ENCODE results near the gene TTC16.

The TTC16 gene

GRCh38 chr9:127680226-127680625 lies 35.7 kb upstream of the TTC16 start:
- Histone ChIP-seq H3K27me3 (replicated peaks in 2 of 5; ENCODE audit: control insufficient read depth in 4 of 5, insufficient read depth in 5 of 5, low read length in 4 of 5) (peaks cover 0 to 3% (median 0%) of the 10 kb centered on the region in 5 experiments), H3K36me3 (ENCODE audit: control insufficient read depth in 4 of 4, insufficient read depth in 4 of 4, low read length in 3 of 4) (peaks cover 0 to 13% (median 4%) of the 10 kb centered on the region in 4 experiments), H3K4me1 (ENCODE audit: control extremely low read depth in 1 of 4, control insufficient read depth in 4 of 4, insufficient read depth in 4 of 4, low read length in 3 of 4) (no peaks in the 10 kb centered on the region), H3K27ac (ENCODE audit: insufficient read depth in 1 of 2, low read depth in 1 of 2, low read length in 2 of 2, poor library complexity in 1 of 2, severe bottlenecking in 2 of 2) (no peak overlapping the region), H3K4me3 (ENCODE audit: control insufficient read depth in 1 of 7, extremely low read depth in 1 of 7, insufficient read depth in 4 of 7, low read depth in 2 of 7, low read length in 6 of 7) (no peak overlapping the region), H3K9me3 (ENCODE audit: control extremely low read depth in 1 of 5, control insufficient read depth in 4 of 5, insufficient read depth in 2 of 5, low read depth in 1 of 5, low read length in 4 of 5) (no peaks in the 10 kb centered on the region)
- over 99% methylated on average over 10 of the region's 11 CpGs for WGBS (ENCODE audit: insufficient coverage)
- POLR2A ChIA-PET = interaction anchor here (0.6 kb wide), 1 partner anchor 11 kb away, joined by 3 read pairs; no protein-coding TSS in a partner anchor
- no peak for DNase-seq
- CTCF ChIA-PET = interaction anchor here (1.1 to 2.1 kb wide), 3 partner anchors 9 to 151 kb away, joined by 3 to 8 read pairs (median 3); no protein-coding TSS in a partner anchor

GRCh38 chr9:127680846-127681245 lies 35.0 kb upstream of the TTC16 start:
- H3K4me3 ChIP-seq (ENCODE audit: control insufficient read depth in 1 of 7, extremely low read depth in 1 of 7, insufficient read depth in 4 of 7, low read depth in 2 of 7, low read length in 6 of 7) = no peak overlapping the region
- DNase-seq = no peak
- H3K9me3 ChIP-seq (ENCODE audit: control extremely low read depth in 1 of 5, control insufficient read depth in 4 of 5, insufficient read depth in 2 of 5, low read depth in 1 of 5, low read length in 4 of 5) = no peaks in the 10 kb centered on the region
- ChIA-PET CTCF (interaction anchor here (1.3 to 2.1 kb wide), 2 partner anchors 16 to 152 kb away, joined by 3 to 8 read pairs; no protein-coding TSS in a partner anchor), POLR2A (no interaction called here)
- peaks cover 0 to 3% (median 0%) of the 10 kb centered on the region in 5 experiments for H3K27me3 ChIP-seq (replicated peaks in 2 of 5; ENCODE audit: control insufficient read depth in 4 of 5, insufficient read depth in 5 of 5, low read length in 4 of 5)
- H3K27ac ChIP-seq (ENCODE audit: insufficient read depth in 1 of 2, low read depth in 1 of 2, low read length in 2 of 2, poor library complexity in 1 of 2, severe bottlenecking in 2 of 2) = no peak overlapping the region
- H3K4me1 ChIP-seq (ENCODE audit: control extremely low read depth in 1 of 4, control insufficient read depth in 4 of 4, insufficient read depth in 4 of 4, low read length in 3 of 4) = no peaks in the 10 kb centered on the region
- WGBS (ENCODE audit: insufficient coverage) = 93% methylated on average over 7 of the region's 9 CpGs
- H3K36me3 ChIP-seq (ENCODE audit: control insufficient read depth in 4 of 4, insufficient read depth in 4 of 4, low read length in 3 of 4) = peaks cover 0 to 13% (median 4%) of the 10 kb centered on the region in 4 experiments

GRCh38 chr9:127682351-127683136 lies 33.3 kb upstream of the TTC16 start:
- Histone ChIP-seq H3K9me3 (ENCODE audit: control extremely low read depth in 1 of 5, control insufficient read depth in 4 of 5, insufficient read depth in 2 of 5, low read depth in 1 of 5, low read length in 4 of 5) (no peaks in the 10 kb centered on the region), H3K27me3 (replicated peaks in 2 of 5; ENCODE audit: control insufficient read depth in 4 of 5, insufficient read depth in 5 of 5, low read length in 4 of 5) (no peaks in the 10 kb centered on the region), H3K4me1 (ENCODE audit: control extremely low read depth in 1 of 4, control insufficient read depth in 4 of 4, insufficient read depth in 4 of 4, low read length in 3 of 4) (no peaks in the 10 kb centered on the region), H3K4me3 (ENCODE audit: control insufficient read depth in 1 of 7, extremely low read depth in 1 of 7, insufficient read depth in 4 of 7, low read depth in 2 of 7, low read length in 6 of 7) (no peak overlapping the region), H3K36me3 (ENCODE audit: control insufficient read depth in 4 of 4, insufficient read depth in 4 of 4, low read length in 3 of 4) (peaks cover 0 to 16% (median 4%) of the 10 kb centered on the region in 4 experiments), H3K27ac (ENCODE audit: insufficient read depth in 1 of 2, low read depth in 1 of 2, low read length in 2 of 2, poor library complexity in 1 of 2, severe bottlenecking in 2 of 2) (no peak overlapping the region)
- 94% methylated on average over 16 of the region's 23 CpGs for WGBS (ENCODE audit: insufficient coverage)
- POLR2A ChIA-PET = no interaction called here
- CTCF ChIA-PET = no interaction called here
- DNase-seq = no peak

- WGBS (ENCODE audit: insufficient coverage) = 98% methylated on average over 5 of the region's 5 CpGs
These were observed 32.2 kb upstream of the TTC16 start for GRCh38 chr9:127683723-127684122.

GRCh38 chr9:127684576-127684975 lies 31.3 kb upstream of the TTC16 start:
- WGBS (ENCODE audit: insufficient coverage) = 100% methylated on average over 4 of the region's 4 CpGs
- ChIA-PET CTCF (interaction anchor here (1.2 kb wide), 1 partner anchor 58 kb away, joined by 3 read pairs; no protein-coding TSS in a partner anchor), POLR2A (no interaction called here)

More at GRCh38 chr9:127683723-127684122, 32.2 kb upstream of the TTC16 start:
- Histone ChIP-seq H3K4me1 (ENCODE audit: control extremely low read depth in 1 of 4, control insufficient read depth in 4 of 4, insufficient read depth in 4 of 4, low read length in 3 of 4) (no peaks in the 10 kb centered on the region), H3K27ac (ENCODE audit: insufficient read depth in 1 of 2, low read depth in 1 of 2, low read length in 2 of 2, poor library complexity in 1 of 2, severe bottlenecking in 2 of 2) (no peak overlapping the region), H3K27me3 (replicated peaks in 2 of 5; ENCODE audit: control insufficient read depth in 4 of 5, insufficient read depth in 5 of 5, low read length in 4 of 5) (no peaks in the 10 kb centered on the region), H3K4me3 (ENCODE audit: control insufficient read depth in 1 of 7, extremely low read depth in 1 of 7, insufficient read depth in 4 of 7, low read depth in 2 of 7, low read length in 6 of 7) (no peak overlapping the region), H3K36me3 (ENCODE audit: control insufficient read depth in 4 of 4, insufficient read depth in 4 of 4, low read length in 3 of 4) (peaks cover 0 to 12% (median 4%) of the 10 kb centered on the region in 4 experiments), H3K9me3 (ENCODE audit: control extremely low read depth in 1 of 5, control insufficient read depth in 4 of 5, insufficient read depth in 2 of 5, low read depth in 1 of 5, low read length in 4 of 5) (no peaks in the 10 kb centered on the region)
- ChIA-PET CTCF (no interaction called here), POLR2A (no interaction called here)
- no peak for DNase-seq

GRCh38 chr9:127686461-127687393 lies 29.2 kb upstream of the TTC16 start:
- no peak for DNase-seq
- ChIA-PET POLR2A (no interaction called here), CTCF (interaction anchor here (0.9 to 1.0 kb wide), 2 partner anchors 33 to 234 kb away, joined by 3 read pairs; no protein-coding TSS in a partner anchor)
- Histone ChIP-seq H3K27ac (ENCODE audit: insufficient read depth in 1 of 2, low read depth in 1 of 2, low read length in 2 of 2, poor library complexity in 1 of 2, severe bottlenecking in 2 of 2) (no peak overlapping the region), H3K9me3 (ENCODE audit: control extremely low read depth in 1 of 5, control insufficient read depth in 4 of 5, insufficient read depth in 2 of 5, low read depth in 1 of 5, low read length in 4 of 5) (no peaks in the 10 kb centered on the region), H3K4me1 (ENCODE audit: control extremely low read depth in 1 of 4, control insufficient read depth in 4 of 4, insufficient read depth in 4 of 4, low read length in 3 of 4) (no peaks in the 10 kb centered on the region), H3K27me3 (replicated peaks in 2 of 5; ENCODE audit: control insufficient read depth in 4 of 5, insufficient read depth in 5 of 5, low read length in 4 of 5) (no peaks in the 10 kb centered on the region), H3K36me3 (ENCODE audit: control insufficient read depth in 4 of 4, insufficient read depth in 4 of 4, low read length in 3 of 4) (peaks cover 0 to 12% (median 0%) of the 10 kb centered on the region in 4 experiments), H3K4me3 (ENCODE audit: control insufficient read depth in 1 of 7, extremely low read depth in 1 of 7, insufficient read depth in 4 of 7, low read depth in 2 of 7, low read length in 6 of 7) (no peak overlapping the region)
- 93% methylated on average over 6 of the region's 6 CpGs for WGBS (ENCODE audit: insufficient coverage)

More at GRCh38 chr9:127684576-127684975, 31.3 kb upstream of the TTC16 start:
- Histone ChIP-seq H3K27me3 (replicated peaks in 2 of 5; ENCODE audit: control insufficient read depth in 4 of 5, insufficient read depth in 5 of 5, low read length in 4 of 5) (no peaks in the 10 kb centered on the region), H3K36me3 (ENCODE audit: control insufficient read depth in 4 of 4, insufficient read depth in 4 of 4, low read length in 3 of 4) (peaks cover 0 to 9% (median 4%) of the 10 kb centered on the region in 4 experiments), H3K27ac (ENCODE audit: insufficient read depth in 1 of 2, low read depth in 1 of 2, low read length in 2 of 2, poor library complexity in 1 of 2, severe bottlenecking in 2 of 2) (no peak overlapping the region), H3K9me3 (ENCODE audit: control extremely low read depth in 1 of 5, control insufficient read depth in 4 of 5, insufficient read depth in 2 of 5, low read depth in 1 of 5, low read length in 4 of 5) (no peaks in the 10 kb centered on the region), H3K4me1 (ENCODE audit: control extremely low read depth in 1 of 4, control insufficient read depth in 4 of 4, insufficient read depth in 4 of 4, low read length in 3 of 4) (no peaks in the 10 kb centered on the region), H3K4me3 (ENCODE audit: control insufficient read depth in 1 of 7, extremely low read depth in 1 of 7, insufficient read depth in 4 of 7, low read depth in 2 of 7, low read length in 6 of 7) (no peak overlapping the region)
- no peak for DNase-seq
